NCI-H2029 treated with DMSO at 0.1 percent for 48 hours (cell line): ENCODE data around the gene ALDH1A1.
"Not testable (repeated sequence)": the region's sequence is repeated elsewhere in the genome, so short reads cannot be mapped to it uniquely, and the experiment has no call there.

Experiments used
- DNase-seq: peaks from one replicate; lab custom pipeline; 2025; lab: John Stamatoyannopoulos, UW

The ALDH1A1 gene

DNA sequence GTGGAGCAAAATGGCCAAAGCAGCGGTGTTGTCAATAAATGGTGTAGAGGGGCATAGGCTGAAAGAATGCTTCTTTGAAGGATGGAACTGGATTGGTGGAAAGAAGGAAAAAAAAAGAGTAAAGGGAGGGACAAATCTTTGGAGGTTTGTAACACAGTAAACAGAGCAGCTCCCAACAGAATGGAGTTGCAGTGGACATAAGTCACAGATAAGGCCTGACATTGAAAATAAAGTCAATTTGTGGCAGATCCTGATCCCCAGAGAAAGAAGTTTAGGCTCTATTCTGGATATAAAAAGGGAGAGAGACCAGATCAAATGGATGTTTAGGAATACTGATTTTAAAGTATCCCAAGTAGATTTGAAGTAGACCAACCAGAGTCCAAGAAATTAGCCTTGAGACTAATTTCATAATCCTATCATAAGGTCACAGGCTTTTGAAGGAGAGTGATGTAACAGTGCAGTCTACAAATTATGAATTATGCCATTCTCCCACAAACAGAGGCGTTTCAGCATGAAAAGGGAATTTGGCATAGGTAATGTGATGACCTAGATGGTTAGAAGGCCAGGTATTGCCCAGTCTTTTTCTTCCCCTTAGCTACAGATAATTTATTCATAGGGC lies 8.9 kb downstream of the ALDH1A1 start:
- DNase-seq: no peak

DNA sequence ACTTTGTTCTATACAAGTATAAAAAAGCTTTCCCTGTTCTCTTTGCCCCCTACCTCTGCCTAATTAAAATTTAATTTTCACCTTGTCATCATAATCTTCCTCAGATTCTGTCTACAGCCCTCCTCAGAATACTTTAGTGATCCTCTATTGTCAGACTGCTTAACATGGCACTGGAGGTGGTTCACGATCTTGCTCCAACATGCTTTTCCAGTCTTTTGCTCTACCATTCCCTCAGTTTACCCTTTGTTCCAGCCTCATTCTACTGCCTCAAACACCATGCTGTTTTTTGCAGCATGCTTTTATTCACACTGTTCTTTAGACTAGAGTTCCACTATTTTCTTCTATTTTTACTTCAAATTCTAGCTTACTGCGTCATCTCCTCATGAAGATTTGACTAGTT lies 10.4 kb downstream of the ALDH1A1 start:
- DNase-seq: no peak

DNA sequence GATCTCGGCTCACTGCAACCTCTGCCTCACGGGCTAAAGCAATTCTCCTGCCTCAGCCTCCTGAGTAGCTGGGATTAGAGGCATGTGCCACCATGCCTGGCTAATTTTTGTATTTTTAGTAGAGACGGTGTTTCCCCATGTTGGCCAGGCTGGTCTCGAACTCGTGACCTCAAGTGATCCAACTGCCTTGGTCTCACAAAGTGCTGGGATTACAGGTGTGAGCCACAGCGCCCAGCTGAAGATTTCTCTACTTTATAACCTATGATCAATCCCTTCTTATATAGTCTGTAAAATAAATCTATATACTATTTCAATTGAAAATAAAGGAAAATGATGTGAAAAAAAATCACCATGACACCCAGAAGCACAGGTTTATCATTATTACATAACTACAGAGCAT lies 13.3 kb downstream of the ALDH1A1 start:
- DNase-seq: not testable (repeated sequence)

DNA sequence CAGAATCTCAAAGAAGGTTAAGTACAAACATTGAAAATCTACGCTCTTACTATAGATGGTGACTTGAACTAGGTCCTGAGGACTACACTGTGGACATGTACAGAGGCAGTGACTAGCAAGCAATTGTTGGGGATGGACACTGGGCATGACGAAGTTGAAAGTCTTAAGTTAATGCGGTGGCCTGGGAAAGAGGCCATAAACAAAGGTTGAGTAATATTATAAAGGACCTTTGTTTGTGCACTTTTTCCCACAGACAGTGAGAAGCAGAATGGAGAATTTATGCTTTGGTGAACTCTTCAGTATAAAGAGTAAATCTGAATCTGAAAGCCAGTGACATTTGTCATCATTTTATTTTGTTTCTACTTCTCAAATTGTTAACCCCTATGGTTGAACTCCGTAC lies 15.3 kb downstream of the ALDH1A1 start:
- DNase-seq: no peak

DNA sequence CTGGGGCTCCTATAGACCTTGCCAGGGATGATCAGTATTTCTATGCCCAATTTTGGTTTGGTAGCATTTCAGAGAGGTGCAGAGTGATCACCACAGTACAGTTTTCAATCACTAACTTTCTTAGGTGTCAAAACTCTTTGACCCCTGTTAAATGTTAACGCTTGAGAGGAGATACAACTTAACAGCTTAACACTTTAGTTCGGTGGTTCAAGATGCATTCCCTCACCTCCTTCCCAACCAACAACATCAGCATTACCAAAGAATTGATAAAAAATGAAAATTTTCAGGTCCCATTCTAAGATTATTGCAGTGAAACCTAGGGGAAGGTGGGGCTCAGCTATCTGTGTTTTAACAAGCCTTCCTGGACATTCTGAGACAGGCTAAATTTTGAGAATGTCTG lies 16.2 kb downstream of the ALDH1A1 start:
- DNase-seq: no peak

DNA sequence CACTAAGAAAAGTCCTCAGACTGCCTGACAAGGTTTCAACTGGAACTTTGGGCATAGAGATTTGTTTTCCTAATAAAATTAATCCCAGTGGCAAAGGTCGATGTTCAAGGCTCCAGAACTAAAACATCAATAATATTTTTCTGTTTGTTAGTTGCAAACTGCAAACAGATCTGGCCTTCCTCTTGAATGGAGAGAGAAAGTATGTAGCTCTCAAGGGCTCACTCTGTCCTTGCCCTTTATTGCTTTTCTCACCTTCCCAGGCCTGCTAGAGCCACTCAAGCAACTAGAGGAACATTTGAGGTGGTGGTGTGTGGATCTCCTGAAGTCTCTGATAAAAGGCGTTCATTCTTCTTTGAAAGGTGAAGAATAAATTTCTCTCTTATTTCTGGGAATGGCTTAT lies 16.6 kb downstream of the ALDH1A1 start:
- no peak for DNase-seq

DNA sequence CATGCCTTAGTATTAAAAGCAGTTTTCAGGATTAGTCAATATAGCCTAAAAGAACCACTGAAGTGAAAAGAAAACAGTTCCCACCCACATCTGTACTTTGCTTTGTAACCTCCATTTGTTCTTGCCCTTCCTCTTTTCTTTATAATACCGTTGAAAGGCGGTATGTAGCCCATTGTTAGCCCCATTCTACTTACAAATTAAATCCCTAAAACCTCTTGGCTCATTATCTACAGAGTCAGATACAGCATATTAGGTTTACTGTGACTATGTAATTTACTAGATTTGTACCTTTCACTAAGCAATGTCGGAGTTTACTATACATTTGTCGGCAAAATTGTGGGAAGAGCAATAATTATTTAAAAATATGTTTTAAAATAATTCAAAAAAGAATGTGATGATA lies 17.3 kb downstream of the ALDH1A1 start:
- no peak for DNase-seq

DNA sequence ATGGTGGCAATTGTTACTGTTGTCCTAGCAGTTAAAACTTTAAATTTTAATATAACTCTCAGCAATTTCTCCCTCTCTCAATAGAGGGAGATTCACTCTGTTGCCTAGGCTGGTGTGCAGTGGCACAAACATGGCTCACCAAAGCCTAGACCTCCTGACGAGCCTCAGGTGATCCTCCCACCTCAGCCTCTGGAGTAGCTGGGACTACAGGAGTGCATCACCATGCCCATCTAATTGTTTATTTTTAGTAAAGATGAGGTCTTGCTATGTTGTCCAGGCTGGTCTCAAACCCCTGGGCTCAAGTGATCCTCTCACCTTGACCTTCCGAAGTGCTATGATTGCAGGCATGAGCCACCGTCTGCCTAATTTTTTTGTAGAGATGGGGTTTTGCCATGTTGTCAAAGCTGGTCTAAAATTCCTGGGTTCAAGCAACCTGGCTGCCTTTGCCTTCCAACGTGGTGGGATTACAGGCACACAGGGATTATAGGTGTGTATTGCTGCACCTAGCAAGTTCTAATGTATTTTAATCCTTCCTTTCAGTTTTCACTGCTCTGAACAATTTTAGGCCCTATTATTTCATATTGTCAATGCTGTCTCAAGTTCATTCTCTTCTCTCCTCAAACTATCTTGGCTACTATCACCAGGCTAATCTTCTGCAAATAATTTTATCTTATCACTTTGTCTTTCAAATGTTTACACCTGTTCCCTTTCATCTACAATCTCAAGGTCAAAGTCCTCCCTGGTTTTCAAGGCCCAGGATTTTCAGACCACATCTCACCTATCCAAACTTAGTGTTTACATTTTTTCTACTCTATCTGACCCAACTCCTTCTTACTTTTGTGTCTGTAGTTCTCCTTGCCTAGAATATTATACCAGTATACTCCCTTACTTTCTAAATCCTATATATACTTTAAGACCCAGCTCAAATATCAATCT lies 18.9 kb downstream of the ALDH1A1 start:
- no peak for DNase-seq

DNA sequence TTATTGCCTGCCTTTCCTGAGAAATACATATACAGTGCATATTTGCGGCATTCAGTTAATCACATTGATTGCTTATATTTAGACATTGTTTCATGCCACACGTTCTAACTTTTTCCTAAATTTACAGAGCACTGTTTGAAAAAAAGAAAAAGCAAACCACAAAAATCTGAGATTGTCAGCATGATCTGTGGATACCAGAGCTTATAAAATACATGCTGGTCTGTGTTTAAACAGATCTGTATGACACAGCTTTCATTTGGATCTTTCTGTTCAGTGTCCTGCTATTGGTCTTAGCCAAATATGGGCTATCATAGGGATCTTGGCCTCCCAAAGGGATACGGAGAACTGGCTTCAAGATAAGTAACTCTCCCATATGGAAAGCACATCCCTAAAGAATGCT lies 20.2 kb downstream of the ALDH1A1 start:
- no peak for DNase-seq

DNA sequence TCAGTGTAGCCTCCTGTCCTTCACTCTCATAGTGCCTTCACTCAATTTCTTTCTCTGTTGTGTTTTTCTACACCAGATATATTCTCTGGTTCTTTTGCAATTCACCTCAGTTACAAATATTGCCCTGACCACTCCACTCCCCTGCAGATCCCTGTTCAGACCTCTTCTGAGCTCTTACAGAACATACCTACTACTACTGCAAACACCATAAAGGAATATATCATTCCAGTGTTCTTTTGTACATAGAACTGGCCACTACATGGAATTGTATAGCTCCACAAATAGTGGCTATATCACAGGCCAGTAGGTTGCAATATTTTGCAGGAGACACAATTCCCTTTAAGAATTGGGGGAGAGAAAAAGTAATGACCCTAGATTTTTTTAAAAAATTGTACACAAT lies 21.0 kb downstream of the ALDH1A1 start:
- no peak for DNase-seq

DNA sequence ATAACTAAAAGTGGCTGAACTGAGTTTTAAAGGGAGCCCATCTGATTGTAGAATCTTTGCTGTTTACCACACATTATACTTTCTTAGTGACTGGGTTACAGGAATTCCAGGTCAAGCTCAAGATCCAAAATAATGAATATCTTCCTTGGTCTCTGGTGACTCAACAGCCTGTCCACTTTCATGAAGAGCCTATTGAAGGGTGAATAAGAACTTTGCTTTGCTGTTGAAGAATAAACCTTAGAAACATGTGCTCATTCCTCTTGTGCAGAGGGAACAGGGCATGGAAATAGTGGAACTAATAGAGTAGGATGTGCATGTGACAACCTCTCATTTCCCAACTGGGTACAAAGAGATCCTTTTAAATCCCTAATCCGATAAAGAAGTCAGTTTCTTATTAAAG lies 21.4 kb downstream of the ALDH1A1 start:
- no peak for DNase-seq

DNA sequence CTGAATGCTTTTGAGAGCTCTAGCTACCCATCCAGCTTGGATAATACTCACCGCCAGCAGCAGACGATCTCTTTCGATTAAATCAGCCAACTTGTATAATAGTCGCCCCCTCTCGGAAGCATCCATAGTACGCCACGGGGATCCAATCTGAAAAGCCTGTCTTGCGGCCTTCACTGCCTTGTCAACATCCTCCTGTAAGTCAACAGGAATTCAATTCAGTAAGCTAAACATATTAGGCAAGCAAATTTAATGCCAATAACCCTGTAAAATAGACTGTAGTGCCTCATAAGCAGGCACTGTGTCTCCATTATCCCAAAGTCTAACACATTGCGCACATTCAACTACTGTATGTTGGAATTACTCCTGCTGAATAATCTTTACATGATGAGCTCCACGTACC lies 22.0 kb downstream of the ALDH1A1 start:
- DNase-seq: no peak

DNA sequence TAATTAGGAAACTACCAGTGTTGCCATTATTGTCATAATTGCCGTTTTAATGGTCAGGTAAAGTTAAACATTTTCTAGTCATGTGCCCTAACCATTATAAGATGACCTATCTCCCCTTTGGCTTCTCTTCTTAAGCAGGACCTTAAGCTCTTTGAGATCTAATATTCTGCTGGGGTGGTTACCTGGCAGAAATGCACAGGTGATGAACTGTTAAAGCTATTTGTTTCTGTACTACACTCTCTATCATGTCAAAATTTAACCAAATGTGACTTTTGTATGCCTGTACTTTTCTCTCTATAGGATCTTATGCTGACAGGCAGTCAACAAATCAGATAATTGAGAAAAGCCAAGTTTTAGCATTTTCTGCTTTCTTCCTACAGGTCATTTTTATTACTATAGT lies 23.3 kb downstream of the ALDH1A1 start:
- DNase-seq: no peak

DNA sequence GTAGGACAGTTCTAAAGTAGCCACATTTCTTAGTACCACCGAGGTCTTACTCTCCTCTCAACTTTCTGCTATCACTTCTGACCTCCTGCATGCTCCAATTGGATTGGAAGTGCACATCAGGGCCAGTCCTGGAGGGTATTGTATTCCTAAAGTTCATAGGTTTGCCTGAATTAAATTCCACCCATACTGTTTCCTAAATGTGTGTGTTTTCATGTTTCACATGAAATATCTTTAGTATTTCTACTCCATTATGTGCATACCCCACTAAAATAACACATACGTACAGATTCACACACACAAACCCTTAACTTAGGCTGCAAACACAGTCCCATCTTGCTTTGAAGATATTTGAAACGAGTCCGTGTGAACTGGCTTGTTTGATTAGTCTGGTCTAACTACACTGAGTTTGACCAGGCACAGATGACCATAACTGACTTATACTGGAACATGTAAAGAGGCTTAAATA lies 24.8 kb downstream of the ALDH1A1 start:
- no peak for DNase-seq

DNA sequence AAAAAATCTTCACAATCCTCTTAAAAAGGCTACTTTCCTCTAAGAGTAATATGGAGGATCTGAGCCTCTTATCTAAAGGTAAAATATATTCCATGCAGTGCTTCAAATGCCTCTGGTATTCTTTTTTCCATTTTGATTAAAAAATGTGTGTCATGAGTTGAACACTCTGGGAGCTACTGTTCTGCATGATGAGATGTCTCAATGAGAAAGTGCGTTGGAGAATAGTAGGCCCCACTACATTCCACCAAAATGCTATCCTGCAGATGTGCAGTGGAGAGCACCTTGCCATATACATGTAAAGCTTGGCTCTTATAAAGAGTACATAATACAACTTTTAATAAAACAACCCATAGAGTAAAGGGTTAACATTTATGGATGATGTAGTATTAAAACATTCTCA lies 26.3 kb downstream of the ALDH1A1 start:
- no peak for DNase-seq

DNA sequence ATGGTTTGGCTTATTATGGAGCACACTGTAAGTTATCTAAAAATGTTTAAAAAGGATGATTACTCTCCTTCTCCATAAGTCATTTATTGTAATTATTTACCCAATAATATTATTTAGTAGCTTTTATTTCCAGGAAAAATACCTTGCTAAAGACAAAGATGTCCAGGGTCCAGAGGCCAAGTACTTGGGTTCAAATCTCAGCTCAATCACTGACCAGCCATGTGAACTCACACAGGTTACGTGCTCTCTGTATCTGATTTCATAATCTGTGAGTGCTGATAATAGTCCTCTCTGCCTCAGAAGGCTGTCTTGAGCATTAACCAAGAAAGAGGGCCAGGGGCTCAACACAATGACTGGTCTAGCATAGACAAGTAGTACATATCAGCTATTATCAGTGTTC lies 27.0 kb downstream of the ALDH1A1 start:
- DNase-seq: no peak

DNA sequence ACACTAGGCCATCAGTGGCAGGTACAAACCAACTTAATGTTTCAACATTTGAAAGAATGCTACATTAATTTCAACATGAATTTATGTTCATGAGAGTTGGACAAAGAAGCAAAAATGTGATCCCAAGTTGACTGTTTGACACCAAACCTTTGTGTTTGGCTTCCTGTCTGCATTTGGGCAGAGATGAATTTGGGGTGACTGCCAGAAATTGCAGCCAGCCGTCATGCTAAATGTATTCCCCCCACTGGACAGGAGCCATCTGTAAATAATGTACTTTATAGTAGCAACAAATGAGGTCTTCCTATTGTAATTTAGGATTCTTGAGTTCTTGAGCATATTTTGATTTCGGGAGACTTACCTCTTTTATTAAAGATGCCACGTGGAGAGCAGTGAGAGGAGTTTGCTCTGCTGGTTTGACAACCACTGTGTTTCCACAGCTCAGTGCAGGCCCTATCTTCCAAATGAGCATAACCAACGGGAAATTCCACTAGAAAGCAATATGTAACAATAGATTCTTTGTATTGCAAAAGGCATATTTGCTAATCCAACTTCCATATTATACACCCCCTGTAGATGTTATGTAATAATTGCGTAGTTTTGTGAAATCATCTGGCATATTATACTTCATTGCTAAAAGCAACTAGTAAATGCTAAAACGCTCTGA lies 27.6 kb downstream of the ALDH1A1 start:
- no peak for DNase-seq

DNA sequence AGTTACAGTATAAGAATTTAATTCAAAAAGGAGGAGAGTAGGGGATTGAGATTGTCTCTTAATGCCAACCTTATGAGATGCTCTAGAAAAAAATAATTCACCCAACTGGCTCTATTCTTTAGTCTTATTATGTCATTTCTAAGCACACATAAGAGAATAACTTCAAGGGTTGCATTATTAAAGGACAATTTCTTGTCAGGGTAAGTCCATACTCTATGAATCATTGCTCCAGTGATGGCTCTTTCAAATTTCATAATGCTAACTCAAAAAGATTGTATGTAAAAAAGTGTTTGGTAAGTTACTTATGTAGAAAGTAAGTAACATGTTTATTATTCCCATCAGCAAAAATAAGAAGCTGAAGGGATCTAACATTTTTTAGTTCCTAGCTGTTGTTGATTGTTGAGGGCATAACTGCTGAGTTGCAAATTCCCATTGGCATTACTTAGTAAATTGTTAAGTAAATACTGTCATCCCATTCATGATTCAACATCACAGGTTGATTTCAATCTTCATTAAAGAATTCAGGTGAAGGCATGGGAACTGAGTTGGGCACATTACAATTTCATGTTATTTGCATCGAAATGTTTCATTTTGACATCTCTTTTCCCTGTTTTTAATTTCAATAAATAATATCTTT lies 28.6 kb downstream of the ALDH1A1 start:
- no peak for DNase-seq

DNA sequence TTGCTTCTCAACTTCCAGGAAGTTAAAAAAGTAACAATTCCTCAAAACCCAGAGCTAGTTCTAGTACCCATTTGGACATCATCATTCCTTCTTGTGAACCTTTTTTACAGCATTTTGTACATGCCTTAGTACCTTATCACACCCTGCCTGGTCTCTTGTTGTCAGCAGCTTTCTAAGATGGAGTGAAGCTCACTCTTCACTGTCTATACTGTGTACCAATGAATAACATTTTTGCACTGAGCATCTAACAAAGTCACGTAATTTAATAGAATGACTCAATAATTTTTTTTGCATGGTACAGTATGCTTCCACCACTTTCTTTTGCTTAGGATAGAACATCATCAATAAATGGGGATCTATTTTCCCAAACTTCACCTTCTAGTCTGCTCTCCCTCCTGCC lies 29.8 kb downstream of the ALDH1A1 start:
- DNase-seq: no peak

DNA sequence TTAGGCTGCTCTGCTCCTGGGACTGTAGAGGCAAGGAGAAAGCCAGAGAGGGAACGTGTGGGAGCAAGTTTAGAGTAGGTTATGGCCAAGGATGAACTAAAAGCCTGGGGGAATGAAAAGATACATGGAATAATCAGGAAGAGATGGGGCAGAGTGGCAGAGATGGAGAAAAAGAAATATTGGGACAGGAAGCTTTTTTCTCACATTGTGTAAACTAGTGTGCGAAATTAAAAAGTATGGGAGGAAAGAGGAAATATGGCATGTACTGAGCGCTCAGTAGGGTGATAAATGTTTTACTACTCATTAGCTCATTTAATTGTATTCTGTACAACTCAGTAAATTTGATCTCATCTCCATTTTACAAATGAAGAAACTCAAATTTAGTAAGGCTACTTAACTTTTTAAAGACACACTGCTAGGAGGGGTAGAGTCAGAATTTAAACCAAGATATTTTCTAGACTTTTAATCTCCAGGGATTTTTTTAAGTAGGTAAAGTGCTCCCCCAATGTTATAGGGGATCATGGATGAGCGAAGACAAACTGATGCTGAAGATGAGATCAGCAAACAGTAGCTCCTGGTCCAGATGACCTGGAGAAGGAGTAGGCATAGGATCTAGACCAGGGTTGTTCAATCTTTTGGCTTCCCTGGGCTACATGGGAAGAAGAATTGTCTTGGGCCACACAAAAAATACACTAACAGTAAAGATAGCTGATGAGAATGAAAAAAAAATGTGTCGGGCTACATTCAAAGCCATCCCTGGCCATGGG lies 30.8 kb downstream of the ALDH1A1 start:
- DNase-seq: no peak

DNA sequence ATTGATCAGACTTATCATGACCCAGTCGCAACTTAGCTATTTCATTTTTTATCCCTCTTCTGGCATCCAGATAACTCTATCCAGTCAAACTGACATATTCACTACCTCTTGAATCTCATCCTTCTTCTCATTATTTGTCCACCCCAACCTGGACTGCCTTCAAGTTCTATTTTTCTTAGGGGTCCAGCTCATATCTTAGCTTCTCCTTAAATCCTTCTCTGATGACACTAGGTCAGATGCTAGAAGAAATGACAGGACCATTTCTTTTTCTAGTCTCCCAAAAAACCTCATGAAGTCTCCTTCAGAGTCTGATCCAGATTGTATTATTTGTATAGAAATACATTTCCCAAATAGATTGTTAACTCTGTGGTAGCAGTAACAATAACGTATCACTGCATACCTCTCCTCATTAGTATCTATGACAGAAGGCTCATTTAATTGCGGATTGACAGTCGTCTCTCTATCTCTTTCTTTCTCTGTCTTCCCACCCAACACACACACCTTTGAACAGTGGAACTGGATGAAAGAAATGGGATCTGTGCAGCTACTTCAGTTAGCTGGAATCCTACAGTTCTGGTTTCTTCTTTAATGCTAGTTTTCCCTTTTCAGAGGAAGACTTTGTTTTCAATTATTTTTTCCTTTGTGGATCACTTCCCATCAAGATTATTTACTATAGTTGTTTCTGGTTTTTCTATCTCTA lies 33.5 kb downstream of the ALDH1A1 start:
- no peak for DNase-seq
